ENCODE data around the gene ATRAID.
A peak's percentile ranks its signal among the peaks of the same experiment; 100 is the strongest.

The ATRAID gene

GRCh38 chr2:27198627-27199026 lies 13.2 kb upstream of the ATRAID start:
- no peak overlapping the region for H3K4me3 ChIP-seq (ENCODE audit: low read depth, low read length)
- DNase-seq (ENCODE audit: low read depth) = no peak
- no peak for TF ChIP-seq CTCF (conservative IDR thresholded peaks at IDR 0.05; ENCODE audit: low read depth, low read length)

GRCh38 chr2:27199241-27199640 lies 12.6 kb upstream of the ATRAID start:
- no peak overlapping the region for H3K4me3 ChIP-seq (ENCODE audit: low read depth, low read length)
- no peak for TF ChIP-seq CTCF (conservative IDR thresholded peaks at IDR 0.05; ENCODE audit: low read depth, low read length)
- DNase-seq (ENCODE audit: low read depth) = no peak

GRCh38 chr2:27201675-27202074 lies 10.2 kb upstream of the ATRAID start:
- no peak overlapping the region for H3K4me3 ChIP-seq (ENCODE audit: low read depth, low read length)
- no peak for TF ChIP-seq CTCF (conservative IDR thresholded peaks at IDR 0.05; ENCODE audit: low read depth, low read length)
- DNase-seq (ENCODE audit: low read depth) = no peak

- TF ChIP-seq CTCF (conservative IDR thresholded peaks at IDR 0.05; ENCODE audit: low read depth, low read length) = no peak
- H3K4me3 ChIP-seq (ENCODE audit: low read depth, low read length) = no peak overlapping the region
- DNase-seq (ENCODE audit: low read depth) = peak; percentile 43
Measured at GRCh38 chr2:27202854-27203253, 9.0 kb upstream of the ATRAID start.

- no peak overlapping the region for H3K4me3 ChIP-seq (ENCODE audit: low read depth, low read length)
- DNase-seq (ENCODE audit: low read depth) = no peak
- no peak for TF ChIP-seq CTCF (conservative IDR thresholded peaks at IDR 0.05; ENCODE audit: low read depth, low read length)
Measured at GRCh38 chr2:27203741-27204140, 8.1 kb upstream of the ATRAID start.

GRCh38 chr2:27204566-27204965 lies 7.3 kb upstream of the ATRAID start:
- DNase-seq (ENCODE audit: low read depth) = no peak
- no peak overlapping the region for H3K4me3 ChIP-seq (ENCODE audit: low read depth, low read length)
- no peak for TF ChIP-seq CTCF (conservative IDR thresholded peaks at IDR 0.05; ENCODE audit: low read depth, low read length)

GRCh38 chr2:27205206-27205605 lies 6.6 kb upstream of the ATRAID start:
- DNase-seq (ENCODE audit: low read depth) = no peak
- no peak for TF ChIP-seq CTCF (conservative IDR thresholded peaks at IDR 0.05; ENCODE audit: low read depth, low read length)
- H3K4me3 ChIP-seq (ENCODE audit: low read depth, low read length) = no peak overlapping the region

Measured in choroid plexus epithelial cell (primary cell).